ENCODE data around the gene ROBO3.

The ROBO3 gene

GRCh38 chr11:124838805-124839127 is 26.5 kb upstream of the ROBO3 start:
- no peak for TF ChIP-seq TAF1 (IDR thresholded peaks at IDR 0.05; ENCODE audit: borderline replicate concordance, insufficient read depth, low read length)
- no peak for TF ChIP-seq REST (IDR thresholded peaks at IDR 0.05; ENCODE audit: insufficient read depth in 1 of 2, low read depth in 2 of 2, low read length in 2 of 2)
- TF ChIP-seq POLR2AphosphoS5 (IDR thresholded peaks at IDR 0.05; ENCODE audit: low read depth, low read length), result no peak
- no peak for TF ChIP-seq SIN3A (IDR thresholded peaks at IDR 0.05; ENCODE audit: borderline replicate concordance, insufficient read depth, low read length)
- no peak for TF ChIP-seq FOXP2 (optimal IDR thresholded peaks at IDR 0.05; ENCODE audit: borderline replicate concordance, extremely low read depth, extremely low read length, insufficient read depth)

- TF ChIP-seq FOXP2 (optimal IDR thresholded peaks at IDR 0.05; ENCODE audit: borderline replicate concordance, extremely low read depth, extremely low read length, insufficient read depth), result no peak
- no peak for TF ChIP-seq SIN3A (IDR thresholded peaks at IDR 0.05; ENCODE audit: borderline replicate concordance, insufficient read depth, low read length)
Observed at GRCh38 chr11:124839128-124839971, 25.9 kb upstream of the ROBO3 start.

GRCh38 chr11:124839972-124840621 is 25.1 kb upstream of the ROBO3 start:
- no peak for TF ChIP-seq REST (IDR thresholded peaks at IDR 0.05; ENCODE audit: insufficient read depth in 1 of 2, low read depth in 2 of 2, low read length in 2 of 2)

- no peak for TF ChIP-seq TAF1 (IDR thresholded peaks at IDR 0.05; ENCODE audit: borderline replicate concordance, insufficient read depth, low read length)
- TF ChIP-seq POLR2AphosphoS5 (IDR thresholded peaks at IDR 0.05; ENCODE audit: low read depth, low read length), result no peak
- no peak for TF ChIP-seq SIN3A (IDR thresholded peaks at IDR 0.05; ENCODE audit: borderline replicate concordance, insufficient read depth, low read length)
- no peak for TF ChIP-seq REST (IDR thresholded peaks at IDR 0.05; ENCODE audit: insufficient read depth in 1 of 2, low read depth in 2 of 2, low read length in 2 of 2)
- no peak for TF ChIP-seq FOXP2 (optimal IDR thresholded peaks at IDR 0.05; ENCODE audit: borderline replicate concordance, extremely low read depth, extremely low read length, insufficient read depth)
Observed at GRCh38 chr11:124840666-124841065, 24.6 kb upstream of the ROBO3 start.

GRCh38 chr11:124841201-124841600 is 24.0 kb upstream of the ROBO3 start:
- TF ChIP-seq TAF1 (IDR thresholded peaks at IDR 0.05; ENCODE audit: borderline replicate concordance, insufficient read depth, low read length) (no peak), FOXP2 (optimal IDR thresholded peaks at IDR 0.05; ENCODE audit: borderline replicate concordance, extremely low read depth, extremely low read length, insufficient read depth) (no peak), SIN3A (IDR thresholded peaks at IDR 0.05; ENCODE audit: borderline replicate concordance, insufficient read depth, low read length) (no peak), REST (IDR thresholded peaks at IDR 0.05; ENCODE audit: insufficient read depth in 1 of 2, low read depth in 2 of 2, low read length in 2 of 2) (no peak), POLR2AphosphoS5 (IDR thresholded peaks at IDR 0.05; ENCODE audit: low read depth, low read length) (no peak)
